Measurements from ENCODE around the gene AUH.

The AUH gene

GRCh38 chr9:91296354-91296753 lies 65.4 kb downstream of the AUH start:
- DNase-seq (ENCODE audit: extremely low spot score) = no peak
- ChIA-PET CTCF (no interaction called here), POLR2A (no interaction called here)
- TF ChIP-seq FOXA1 (IDR thresholded peaks at IDR 0.05) = no peak
- TF ChIP-seq ELF4 (IDR thresholded peaks at IDR 0.05) = no peak
- no peak for TF ChIP-seq FOXK2 (IDR thresholded peaks at IDR 0.05)
- TF ChIP-seq ARNT (IDR thresholded peaks at IDR 0.05) = no peak
- TF ChIP-seq SUZ12 (IDR thresholded peaks at IDR 0.05) = no peak
- no peak for TF ChIP-seq L3MBTL2 (conservative IDR thresholded peaks at IDR 0.05)
- TF ChIP-seq PKNOX1 (IDR thresholded peaks at IDR 0.05) = no peak
- no peak for TF ChIP-seq ZNF384 (IDR thresholded peaks at IDR 0.05)
- TF ChIP-seq HDGF (IDR thresholded peaks at IDR 0.05; ENCODE audit: borderline replicate concordance) = no peak
- TF ChIP-seq TARDBP (IDR thresholded peaks at IDR 0.05) = no peak
- no peak for TF ChIP-seq CTBP1 (IDR thresholded peaks at IDR 0.05; ENCODE audit: borderline replicate concordance)
- TF ChIP-seq FOXM1 (IDR thresholded peaks at IDR 0.05; ENCODE audit: borderline replicate concordance) = no peak
- TF ChIP-seq NFRKB (IDR thresholded peaks at IDR 0.05) = no peak
- no peak for TF ChIP-seq LEF1 (IDR thresholded peaks at IDR 0.05; ENCODE audit: borderline replicate concordance)
- TF ChIP-seq BHLHE40 (IDR thresholded peaks at IDR 0.05; ENCODE audit: borderline replicate concordance) = no peak
- no peak for TF ChIP-seq SP1 (IDR thresholded peaks at IDR 0.05)

- TF ChIP-seq TARDBP (IDR thresholded peaks at IDR 0.05) (no peak), ELF4 (IDR thresholded peaks at IDR 0.05) (no peak), BHLHE40 (IDR thresholded peaks at IDR 0.05; ENCODE audit: borderline replicate concordance) (no peak), L3MBTL2 (conservative IDR thresholded peaks at IDR 0.05) (no peak), PKNOX1 (IDR thresholded peaks at IDR 0.05) (no peak), NFRKB (IDR thresholded peaks at IDR 0.05) (no peak), FOXK2 (IDR thresholded peaks at IDR 0.05) (no peak), SUZ12 (IDR thresholded peaks at IDR 0.05) (no peak), HDGF (IDR thresholded peaks at IDR 0.05; ENCODE audit: borderline replicate concordance) (no peak)
These were observed 66.4 kb downstream of the AUH start for GRCh38 chr9:91295357-91295756.

GRCh38 chr9:91291866-91292265 lies 69.9 kb downstream of the AUH start:
- CTCF ChIA-PET = no interaction called here
- POLR2A ChIA-PET = no interaction called here

More at GRCh38 chr9:91295357-91295756, 66.4 kb downstream of the AUH start:
- no peak for DNase-seq (ENCODE audit: extremely low spot score)
- CTCF ChIA-PET = no interaction called here
- POLR2A ChIA-PET = no interaction called here

GRCh38 chr9:91289244-91289643 lies 72.5 kb downstream of the AUH start:
- DNase-seq (ENCODE audit: extremely low spot score) = no peak
- CTCF ChIA-PET = interaction anchor here (0.6 kb wide), 1 partner anchor 20 kb away, joined by 4 read pairs; no protein-coding TSS in a partner anchor
- POLR2A ChIA-PET = no interaction called here
- TF ChIP-seq FOXK2 (IDR thresholded peaks at IDR 0.05) (no peak), FOXM1 (IDR thresholded peaks at IDR 0.05; ENCODE audit: borderline replicate concordance) (no peak), CTBP1 (IDR thresholded peaks at IDR 0.05; ENCODE audit: borderline replicate concordance) (no peak), HDGF (IDR thresholded peaks at IDR 0.05; ENCODE audit: borderline replicate concordance) (no peak), ELF4 (IDR thresholded peaks at IDR 0.05) (no peak), TARDBP (IDR thresholded peaks at IDR 0.05) (no peak), L3MBTL2 (conservative IDR thresholded peaks at IDR 0.05) (no peak), SP1 (IDR thresholded peaks at IDR 0.05) (no peak), PKNOX1 (IDR thresholded peaks at IDR 0.05) (no peak), ZNF384 (IDR thresholded peaks at IDR 0.05) (no peak), FOXA1 (IDR thresholded peaks at IDR 0.05) (no peak), SUZ12 (IDR thresholded peaks at IDR 0.05) (no peak), ARNT (IDR thresholded peaks at IDR 0.05) (no peak), NFRKB (IDR thresholded peaks at IDR 0.05) (no peak), BHLHE40 (IDR thresholded peaks at IDR 0.05; ENCODE audit: borderline replicate concordance) (no peak), LEF1 (IDR thresholded peaks at IDR 0.05; ENCODE audit: borderline replicate concordance) (no peak)

More at GRCh38 chr9:91291866-91292265, 69.9 kb downstream of the AUH start:
- DNase-seq (ENCODE audit: extremely low spot score) = no peak
- TF ChIP-seq CTBP1 (IDR thresholded peaks at IDR 0.05; ENCODE audit: borderline replicate concordance) (no peak), FOXM1 (IDR thresholded peaks at IDR 0.05; ENCODE audit: borderline replicate concordance) (no peak), SP1 (IDR thresholded peaks at IDR 0.05) (no peak), NFRKB (IDR thresholded peaks at IDR 0.05) (no peak), PKNOX1 (IDR thresholded peaks at IDR 0.05) (no peak), ZNF384 (IDR thresholded peaks at IDR 0.05) (no peak), LEF1 (IDR thresholded peaks at IDR 0.05; ENCODE audit: borderline replicate concordance) (no peak)

DNA sequence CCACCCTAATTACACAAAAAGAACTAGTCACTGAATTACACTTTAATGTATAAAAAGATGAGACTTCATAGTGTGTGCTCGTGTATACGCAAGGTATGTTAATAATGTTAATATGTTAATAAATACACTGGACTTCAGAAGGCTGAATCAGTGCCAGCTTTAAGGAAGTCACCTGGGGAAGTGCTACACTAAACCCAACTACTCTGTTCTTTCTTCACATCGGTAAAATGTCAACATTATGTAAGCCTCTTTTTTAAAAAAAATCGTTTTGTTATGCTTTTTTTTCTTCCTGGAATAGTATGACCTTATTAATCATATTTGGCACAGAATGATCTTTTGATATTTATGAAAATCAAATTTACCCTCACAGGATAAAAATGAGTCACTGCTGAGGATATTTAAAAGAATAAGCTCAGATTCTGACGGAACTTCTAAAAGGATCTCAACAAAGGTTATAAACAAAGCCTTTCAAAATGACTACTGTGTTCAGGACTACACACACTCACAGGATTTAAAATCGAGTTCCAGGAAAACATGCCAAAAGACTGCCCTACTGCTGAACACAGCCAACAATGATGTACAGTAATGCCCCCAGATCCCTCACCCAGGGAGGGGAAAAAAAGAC lies 75.9 kb downstream of the AUH start:
- ChIA-PET CTCF (no interaction called here), POLR2A (no interaction called here)
- TF ChIP-seq TARDBP (IDR thresholded peaks at IDR 0.05) = no peak
- TF ChIP-seq PKNOX1 (IDR thresholded peaks at IDR 0.05) = no peak
- TF ChIP-seq FOXA1 (IDR thresholded peaks at IDR 0.05) = no peak
- no peak for TF ChIP-seq FOXK2 (IDR thresholded peaks at IDR 0.05)
- no peak for TF ChIP-seq SUZ12 (IDR thresholded peaks at IDR 0.05)
- no peak for DNase-seq (ENCODE audit: extremely low spot score)

Measured in HEK293T (cell line).